HG02973 (cell line): ENCODE measurements around the gene PSMD13.

ENCODE experiments used
- ATAC-seq: cut with Tn5 transposase; IDR thresholded peaks from one replicate; pipeline ENCODE4 v1.9.1; 2021; ENCODE audit warnings: moderate library complexity; ENCODE audit not compliant: unreplicated experiment

Gene PSMD13

GRCh38 chr11:270451-271318 is 33.9 kb downstream of the PSMD13 start:
- no peak for ATAC-seq

GRCh38 chr11:271319-271715 is 34.5 kb downstream of the PSMD13 start:
- ATAC-seq: no peak

DNA sequence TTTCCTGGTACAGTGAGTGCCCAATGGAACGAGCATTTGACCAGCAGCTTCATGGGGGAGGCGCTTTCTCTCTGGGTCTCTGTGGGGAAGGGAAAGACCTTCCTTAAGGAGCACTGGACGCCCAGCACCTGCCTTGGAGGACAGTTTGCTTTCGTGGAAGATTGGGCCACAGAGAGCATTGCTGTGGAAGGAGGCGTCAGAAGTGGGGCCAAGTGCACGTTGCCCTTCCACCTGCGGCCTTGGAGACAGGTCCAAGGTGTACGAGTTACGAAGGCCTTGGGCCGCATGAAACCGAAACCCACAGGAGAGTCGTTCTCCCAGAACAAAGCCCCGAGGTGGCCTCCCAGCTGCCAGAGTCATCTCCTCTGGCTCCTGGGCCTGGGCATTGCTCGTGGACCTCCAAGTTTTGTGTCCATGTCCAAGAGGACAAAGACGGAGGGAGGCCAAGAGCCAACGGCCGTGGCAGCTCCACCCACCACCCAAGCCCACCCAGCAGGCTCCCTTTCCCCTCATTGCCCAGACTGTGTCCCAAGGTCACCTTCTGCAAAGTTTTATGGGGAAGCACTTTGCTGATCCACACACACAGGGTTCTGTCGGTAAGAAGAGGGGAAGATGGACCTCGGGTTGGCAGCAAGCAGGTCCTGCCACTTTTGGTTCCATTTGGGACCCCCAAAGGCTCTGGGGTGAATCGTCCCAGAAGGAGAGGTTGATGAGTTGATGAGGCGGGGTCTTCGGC is 35.6 kb downstream of the PSMD13 start:
- ATAC-seq: no peak

DNA sequence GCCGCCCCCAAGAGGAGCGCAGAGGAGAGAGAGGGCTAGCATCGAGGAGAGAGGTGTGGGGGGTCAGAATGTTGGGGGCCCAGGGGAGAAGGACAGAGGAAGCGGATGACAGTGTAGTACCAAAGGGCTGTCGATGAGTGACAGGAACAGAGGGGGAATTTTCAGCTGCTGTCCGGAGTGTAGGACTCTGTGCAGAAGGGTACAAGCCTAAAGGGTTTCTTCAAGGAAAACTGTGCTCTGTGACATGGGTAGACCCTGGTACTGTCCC is 36.1 kb downstream of the PSMD13 start:
- ATAC-seq: no peak

DNA sequence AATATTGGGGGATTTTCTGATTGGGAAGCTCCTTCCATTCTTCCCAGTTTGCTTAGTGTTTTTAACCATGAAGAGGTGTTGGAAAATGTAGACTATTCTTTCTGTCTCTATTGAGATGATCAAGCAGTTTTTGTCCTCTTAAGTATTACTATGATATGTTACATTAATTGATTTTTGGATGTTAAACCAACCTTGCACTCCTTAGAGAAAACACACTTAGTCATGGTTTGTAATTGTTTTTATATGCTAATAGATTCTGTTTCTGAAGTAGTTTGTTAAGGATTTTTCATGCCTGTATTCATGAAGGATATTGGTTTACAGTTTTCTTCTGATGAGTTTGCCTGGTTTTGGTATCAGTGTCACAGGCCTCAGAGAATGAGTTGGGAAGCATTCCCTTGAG is 39.4 kb downstream of the PSMD13 start:
- ATAC-seq: no peak

GRCh38 chr11:278001-278951 is 41.5 kb downstream of the PSMD13 start, which contains the start of gene NLRP6:
TSS of gene NLRP6 (plus strand) at chr11:278407. CDS start at chr11:278570, 163 bp downstream.
- no peak for ATAC-seq

DNA sequence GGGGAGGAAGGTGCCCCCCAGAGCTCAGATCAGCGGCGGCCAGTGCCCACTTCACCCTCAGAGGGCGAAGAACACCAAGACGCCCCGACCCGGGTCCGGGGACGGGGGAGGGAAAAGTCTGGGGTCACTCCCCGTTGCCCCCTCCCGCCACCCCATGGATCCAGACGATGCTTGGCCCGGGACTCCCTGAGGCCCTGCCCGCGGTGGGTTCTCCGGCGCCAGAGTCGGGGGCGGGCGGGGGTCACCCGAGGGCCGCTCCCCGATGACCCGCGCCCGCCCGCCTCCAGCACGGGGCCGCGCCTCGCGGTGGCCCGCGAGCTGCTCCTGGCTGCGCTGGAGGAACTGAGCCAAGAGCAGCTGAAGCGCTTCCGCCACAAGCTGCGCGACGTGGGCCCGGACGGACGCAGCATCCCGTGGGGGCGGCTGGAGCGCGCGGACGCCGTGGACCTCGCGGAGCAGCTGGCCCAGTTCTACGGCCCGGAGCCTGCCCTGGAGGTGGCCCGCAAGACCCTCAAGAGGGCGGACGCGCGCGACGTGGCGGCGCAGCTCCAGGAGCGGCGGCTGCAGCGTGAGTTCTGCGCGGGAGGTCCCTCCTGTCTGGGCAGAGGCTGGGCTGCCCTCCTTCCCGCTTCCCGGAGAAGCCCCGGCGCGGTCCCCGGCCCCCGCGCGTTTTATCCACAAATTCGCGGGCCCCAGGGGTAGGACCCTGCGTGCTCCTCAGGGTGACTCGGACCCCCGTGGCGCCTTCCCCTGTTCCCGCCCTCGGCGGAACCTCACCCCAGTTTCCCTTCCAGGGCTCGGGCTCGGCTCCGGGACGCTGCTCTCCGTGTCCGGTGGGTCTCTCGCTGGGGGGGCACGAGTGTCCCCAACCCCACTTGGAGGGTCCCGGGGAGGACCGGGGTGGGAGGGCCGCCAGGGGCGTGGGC is 42.5 kb downstream of the PSMD13 start:
- no peak for ATAC-seq

DNA sequence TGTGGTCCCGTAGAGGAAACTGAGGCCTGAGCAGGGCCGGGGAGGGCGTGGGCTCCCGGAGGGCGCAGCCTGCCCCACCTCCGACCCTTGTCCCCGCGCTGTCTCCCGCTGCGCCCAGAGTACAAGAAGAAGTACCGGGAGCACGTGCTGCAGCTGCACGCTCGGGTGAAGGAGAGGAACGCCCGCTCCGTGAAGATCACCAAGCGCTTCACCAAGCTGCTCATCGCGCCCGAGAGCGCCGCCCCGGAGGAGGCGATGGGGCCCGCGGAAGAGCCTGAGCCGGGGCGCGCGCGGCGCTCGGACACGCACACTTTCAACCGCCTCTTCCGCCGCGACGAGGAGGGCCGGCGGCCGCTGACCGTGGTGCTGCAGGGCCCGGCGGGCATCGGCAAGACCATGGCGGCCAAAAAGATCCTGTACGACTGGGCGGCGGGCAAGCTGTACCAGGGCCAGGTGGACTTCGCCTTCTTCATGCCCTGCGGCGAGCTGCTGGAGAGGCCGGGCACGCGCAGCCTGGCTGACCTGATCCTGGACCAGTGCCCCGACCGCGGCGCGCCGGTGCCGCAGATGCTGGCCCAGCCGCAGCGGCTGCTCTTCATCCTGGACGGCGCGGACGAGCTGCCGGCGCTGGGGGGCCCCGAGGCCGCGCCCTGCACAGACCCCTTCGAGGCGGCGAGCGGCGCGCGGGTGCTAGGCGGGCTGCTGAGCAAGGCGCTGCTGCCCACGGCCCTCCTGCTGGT is 43.4 kb downstream of the PSMD13 start:
- no peak for ATAC-seq

- no peak for ATAC-seq
These were observed 44.1 kb downstream of the PSMD13 start for GRCh38 chr11:280706-281485.

DNA sequence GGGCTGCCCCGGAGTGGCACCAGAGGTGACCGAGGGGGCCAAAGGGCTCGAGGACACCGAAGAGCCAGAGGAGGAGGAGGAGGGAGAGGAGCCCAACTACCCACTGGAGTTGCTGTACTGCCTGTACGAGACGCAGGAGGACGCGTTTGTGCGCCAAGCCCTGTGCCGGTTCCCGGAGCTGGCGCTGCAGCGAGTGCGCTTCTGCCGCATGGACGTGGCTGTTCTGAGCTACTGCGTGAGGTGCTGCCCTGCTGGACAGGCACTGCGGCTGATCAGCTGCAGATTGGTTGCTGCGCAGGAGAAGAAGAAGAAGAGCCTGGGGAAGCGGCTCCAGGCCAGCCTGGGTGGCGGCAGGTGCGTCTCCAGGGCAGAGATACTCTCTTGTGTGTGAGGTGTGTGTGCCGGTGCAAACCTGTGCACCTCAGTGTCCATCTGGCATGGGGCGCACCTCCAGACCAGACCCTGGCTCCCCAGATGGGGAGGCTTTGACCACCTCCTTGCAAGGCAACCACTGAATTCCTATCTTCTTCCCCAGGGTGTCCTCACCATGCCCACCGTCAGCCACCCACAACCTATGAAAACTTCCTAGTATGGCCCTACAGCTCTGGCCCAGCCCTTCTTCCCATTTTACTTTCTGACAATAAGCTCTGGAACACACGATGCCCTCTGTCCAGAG is 44.8 kb downstream of the PSMD13 start:
- ATAC-seq: no peak

- ATAC-seq: no peak
These were observed 45.4 kb downstream of the PSMD13 start for GRCh38 chr11:282171-282570.

GRCh38 chr11:282630-283360 is 46.0 kb downstream of the PSMD13 start:
- ATAC-seq: no peak

DNA sequence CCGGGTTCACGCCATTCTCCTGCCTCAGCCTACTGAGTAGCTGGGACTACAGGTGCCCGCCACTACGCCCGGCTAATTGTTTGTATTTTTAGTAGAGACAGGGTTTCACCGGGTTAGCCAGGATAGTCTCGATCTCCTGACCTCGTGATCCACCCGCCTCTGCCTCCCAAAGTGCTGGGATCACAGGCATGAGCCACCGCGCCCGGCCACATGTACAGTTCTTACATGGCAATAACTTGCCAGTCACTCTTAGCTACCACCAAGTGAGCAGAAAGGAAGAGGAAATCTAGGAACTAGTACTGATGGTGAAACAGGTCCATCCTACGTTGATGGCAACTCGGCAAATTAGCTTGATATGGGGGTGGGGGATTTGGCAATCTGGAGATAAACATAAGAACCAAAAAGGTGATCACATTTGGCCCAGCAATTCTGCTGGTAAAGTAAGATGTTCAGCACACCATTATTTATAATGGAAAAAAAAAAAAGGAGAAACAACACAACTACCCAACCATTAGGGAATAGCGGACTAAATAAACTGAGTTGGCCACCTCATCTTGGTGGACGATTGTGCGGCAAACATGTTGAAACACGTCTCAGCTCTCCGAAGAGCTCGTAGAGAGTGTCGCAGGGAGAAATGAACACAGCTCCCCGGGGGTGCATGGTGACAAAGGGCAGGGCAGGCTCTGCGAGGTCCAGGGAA is 46.8 kb downstream of the PSMD13 start:
- ATAC-seq: no peak

DNA sequence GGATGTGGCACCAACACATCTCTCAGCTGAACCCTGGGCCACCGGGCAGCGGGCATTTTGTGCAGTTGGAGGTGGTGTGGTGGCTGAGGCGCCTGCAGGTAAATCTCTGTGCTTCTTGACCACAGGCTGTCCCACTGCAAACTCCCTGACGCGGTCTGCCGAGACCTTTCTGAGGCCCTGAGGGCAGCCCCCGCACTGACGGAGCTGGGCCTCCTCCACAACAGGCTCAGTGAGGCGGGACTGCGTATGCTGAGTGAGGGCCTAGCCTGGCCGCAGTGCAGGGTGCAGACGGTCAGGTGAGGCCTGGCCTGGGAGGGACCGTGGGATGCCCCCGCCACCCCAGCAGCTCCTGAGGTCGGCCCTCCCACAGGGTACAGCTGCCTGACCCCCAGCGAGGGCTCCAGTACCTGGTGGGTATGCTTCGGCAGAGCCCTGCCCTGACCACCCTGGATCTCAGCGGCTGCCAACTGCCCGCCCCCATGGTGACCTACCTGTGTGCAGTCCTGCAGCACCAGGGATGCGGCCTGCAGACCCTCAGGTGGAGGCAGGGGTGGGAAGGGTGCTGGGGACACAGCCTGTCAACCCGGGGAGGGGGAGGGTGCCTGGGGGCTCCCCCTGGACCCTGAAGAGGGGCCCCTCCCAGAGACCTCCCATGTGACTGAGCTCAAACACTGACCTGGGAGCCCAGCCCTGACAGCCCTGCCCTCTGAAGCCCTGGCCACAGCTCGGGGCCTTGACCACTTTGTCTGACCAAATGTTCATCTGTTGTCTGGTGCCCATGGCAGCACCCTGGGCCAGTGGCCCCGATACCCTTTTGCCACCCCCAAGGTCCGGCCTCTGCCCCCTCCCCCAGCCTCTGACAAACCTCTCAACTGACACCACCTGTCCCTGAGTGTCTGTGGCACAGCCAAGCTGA is 47.6 kb downstream of the PSMD13 start:
- ATAC-seq: no peak

- no peak for ATAC-seq
These were observed 48.5 kb downstream of the PSMD13 start for GRCh38 chr11:285021-285893.
